Measurements from ENCODE around the gene MAGI2.
"Not testable (repeated sequence)": the region's sequence is repeated elsewhere in the genome, so short reads cannot be mapped to it uniquely, and the experiment has no call there.

Gene MAGI2

DNA sequence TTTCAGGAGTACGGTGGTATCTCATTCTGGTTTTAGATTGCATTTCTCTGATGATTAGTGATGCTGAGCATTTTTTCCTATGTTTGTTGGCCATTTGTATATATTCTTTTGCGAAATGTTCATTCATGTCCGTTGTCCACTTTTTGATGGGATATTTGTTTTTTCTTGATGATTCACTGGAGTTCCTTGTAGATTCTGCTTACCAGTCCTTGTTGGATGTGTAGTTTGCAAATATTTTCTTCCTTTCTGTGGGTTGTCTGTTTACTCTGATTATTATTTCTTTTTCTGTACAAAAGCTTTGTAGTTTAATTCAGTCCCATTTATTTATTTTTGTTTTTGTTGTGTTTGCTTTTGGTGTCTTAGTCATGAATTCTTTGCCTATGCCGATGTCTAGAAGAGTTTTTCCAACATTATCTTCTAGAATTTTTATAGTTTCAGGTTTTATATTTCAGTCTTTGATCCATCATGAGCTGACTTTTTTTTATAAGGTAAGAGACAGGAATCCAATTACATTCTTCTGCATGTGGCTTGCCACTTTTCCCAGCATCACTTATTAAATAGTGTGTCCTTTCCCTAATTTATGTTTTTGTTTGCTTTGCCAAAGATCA, 320.5 kb downstream of the MAGI2 start:
- no peak for DNase-seq

DNA sequence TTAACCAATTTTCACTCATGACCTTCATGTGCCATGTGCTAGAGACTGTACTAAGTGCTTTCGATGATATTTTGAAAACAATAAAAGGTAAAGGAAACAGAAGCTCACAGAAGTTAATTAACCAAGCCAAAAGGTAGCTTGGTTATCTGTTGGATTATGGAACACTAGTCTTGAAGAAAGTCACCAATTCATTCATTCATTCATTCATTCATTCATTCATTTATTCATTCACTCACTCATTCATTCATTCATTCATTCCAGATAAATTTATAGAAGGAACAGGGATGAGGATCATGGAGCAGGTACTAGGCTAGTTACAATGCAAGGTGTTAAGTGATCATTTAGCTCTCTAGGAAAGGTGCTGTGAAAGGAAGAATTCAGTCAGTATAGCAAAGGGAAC, 322.8 kb downstream of the MAGI2 start:
- DNase-seq, result no peak

DNA sequence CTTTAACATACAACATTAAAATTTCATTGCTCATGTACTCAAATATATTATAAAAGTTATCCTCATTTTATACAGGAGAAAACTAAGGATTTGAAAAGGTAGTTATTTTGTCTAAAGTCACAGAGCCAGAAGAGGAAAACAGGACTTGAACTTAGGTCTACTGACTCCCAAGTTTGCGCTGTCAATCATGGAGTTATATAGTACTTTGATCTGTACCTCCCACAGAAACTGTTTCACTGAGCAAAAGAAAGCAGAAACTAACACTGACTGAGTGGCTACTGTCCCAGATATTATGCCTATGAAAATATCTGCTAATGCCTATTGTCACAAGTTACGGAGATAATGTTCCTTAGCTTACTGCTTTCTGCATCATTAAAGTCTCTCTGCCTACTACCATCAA, 329.1 kb downstream of the MAGI2 start:
- DNase-seq, result no peak

DNA sequence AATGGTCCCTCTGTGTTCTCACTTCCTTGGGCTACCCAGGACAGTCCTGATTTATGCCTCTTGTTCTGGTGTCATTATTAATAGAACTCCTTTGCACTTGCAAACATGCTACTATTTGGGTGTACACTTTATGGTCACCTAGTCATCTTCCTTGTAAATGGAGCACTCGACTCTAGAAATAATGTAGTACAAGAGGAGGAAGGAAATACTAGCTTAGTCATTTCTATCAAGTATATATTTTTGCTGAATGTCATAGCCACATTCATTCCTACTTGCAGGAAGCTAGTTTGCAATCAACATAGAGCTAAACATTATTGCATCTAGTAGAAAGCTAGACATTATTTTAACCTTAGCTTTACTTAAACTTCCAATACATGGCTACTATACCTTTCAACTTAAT, 335.3 kb downstream of the MAGI2 start:
- DNase-seq, result no peak

DNA sequence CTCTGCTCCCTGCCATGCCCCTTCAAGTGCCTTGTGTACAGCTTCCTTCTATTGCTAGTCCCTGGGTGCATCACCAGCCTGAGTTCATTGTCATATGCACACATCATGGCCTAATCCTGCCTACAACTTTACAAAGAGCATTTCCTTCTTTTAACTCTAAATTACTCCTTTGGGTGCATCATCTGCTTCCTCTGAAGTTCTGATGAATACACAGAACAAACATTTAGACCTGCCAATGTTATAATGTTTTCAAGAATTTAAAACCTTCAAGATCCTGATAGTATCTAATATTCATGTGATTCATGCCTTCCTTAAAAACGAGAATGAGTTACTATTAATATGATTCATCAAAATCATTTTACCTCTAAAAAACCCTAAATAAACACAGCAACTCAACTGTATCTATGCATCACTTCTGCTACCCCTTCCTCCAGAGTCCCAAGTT, 357.1 kb downstream of the MAGI2 start:
- DNase-seq, result no peak

DNA sequence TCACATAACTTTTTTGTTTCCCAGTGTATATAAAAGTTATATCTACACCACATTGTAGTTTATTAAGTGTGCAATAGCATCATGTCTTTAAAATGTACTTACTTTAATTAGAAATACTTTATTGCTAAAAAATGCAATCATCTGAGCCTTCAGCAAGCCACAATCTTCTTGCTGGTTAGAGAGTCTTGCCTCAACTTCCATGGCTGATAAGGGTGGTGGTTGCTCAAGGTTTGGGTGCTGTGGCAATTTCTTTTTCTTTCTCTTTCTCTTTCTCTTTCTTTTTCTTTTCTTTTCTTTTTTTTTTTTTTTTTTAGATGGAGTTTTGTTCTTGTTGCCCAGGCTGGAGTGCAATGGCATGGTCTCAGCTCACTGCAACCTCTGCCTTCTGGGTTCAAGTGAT, 360.0 kb downstream of the MAGI2 start:
- no peak for DNase-seq

DNA sequence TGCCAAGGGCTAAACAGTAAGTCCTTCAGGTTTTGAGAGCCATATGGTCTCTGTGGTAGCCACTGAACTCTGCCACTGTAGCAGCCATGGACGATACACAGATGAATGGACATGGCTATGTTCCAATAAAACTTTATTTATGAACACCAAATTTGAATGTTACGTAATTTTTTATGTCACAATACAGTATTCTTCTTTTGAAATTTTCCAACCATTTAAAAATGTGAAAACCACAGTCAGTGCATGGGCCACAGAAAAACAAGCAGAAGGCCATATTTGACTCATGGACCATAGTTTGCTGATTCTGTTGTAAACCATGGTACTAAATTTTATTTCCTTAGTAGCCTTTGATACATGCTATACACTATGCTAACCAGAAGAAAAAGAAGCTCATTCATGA, 361.8 kb downstream of the MAGI2 start:
- no peak for DNase-seq

DNA sequence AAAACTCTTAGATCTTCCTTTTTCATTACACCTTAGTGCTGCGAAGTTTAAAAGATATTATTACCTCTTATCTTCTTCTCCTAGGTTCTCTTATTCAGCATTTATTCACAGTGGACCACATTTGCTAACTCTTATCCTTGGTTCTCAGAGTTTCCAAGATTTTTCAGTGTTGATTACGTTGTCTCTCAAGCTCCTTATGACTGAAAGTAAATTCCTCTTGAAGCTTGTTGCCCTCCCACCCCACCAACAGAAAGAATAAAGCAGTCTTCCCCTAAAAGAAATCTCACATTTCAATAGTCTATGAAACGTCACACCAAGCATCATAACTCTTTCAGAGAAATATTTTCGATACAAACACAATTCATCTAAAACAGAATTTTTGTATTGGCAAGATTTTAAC, 362.5 kb downstream of the MAGI2 start:
- no peak for DNase-seq

DNA sequence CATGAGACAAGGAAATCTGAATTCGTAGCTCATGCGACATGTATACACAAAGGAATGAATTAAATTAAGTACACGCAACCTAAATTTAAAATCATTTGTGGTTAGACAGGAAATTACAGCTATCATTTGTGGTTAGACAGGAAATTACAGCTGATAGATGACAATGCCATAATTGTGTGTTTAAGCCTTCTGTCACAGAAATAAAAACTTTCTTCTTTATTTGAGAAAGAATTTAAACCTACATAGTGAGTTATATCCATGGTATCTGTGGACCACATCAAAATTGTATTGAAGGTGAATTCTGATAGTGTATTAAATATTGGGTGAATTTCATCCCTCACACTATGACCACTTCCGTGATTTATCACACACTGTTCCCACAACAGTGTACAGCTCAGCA, 362.9 kb downstream of the MAGI2 start:
- no peak for DNase-seq

DNA sequence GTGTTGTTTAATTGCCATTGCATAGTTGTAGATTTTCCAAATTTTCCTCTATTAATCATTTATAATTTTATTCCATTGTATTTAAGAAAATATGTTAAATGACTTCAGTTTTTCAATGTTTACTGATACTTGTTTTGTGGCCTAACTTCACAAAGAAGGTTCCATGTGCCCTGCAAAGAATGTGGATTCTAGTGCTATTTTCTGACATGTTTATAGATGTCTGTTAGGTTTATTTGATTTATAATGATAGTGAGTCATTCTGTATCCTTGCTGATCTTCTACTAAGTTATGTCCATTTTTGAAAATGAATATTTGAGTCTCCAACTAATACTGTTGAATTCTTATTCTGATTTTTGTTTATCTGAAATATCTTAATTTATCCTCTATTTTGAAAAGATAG, 369.0 kb downstream of the MAGI2 start:
- DNase-seq, result no peak

DNA sequence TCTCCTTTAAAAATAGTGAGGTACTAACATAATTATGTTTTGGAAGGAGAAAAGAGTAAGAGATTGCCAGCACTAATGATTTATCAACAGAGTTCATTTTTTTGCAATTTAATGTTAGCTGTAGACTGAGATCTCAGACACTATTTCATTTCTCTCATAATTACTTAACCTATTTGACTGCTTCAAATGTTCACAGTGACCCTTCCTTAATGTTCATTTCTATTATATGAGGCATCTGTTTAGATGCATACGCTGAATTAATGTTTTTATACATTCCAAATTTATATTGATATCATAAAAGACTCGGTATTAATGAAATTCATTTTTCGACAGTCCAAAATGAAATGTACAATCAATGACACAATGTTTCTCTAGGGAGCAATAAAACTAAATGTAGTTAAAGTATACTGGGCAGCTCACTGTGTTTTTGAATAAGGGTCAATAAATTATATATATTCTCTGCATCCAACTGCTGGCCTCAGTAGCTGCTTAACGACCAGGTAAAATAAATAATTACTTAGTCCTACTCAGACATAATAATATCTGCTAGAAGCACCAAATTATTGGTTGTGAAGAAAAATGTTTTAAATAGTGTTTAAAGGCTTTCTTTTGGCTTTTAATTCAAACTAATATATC, 373.4 kb downstream of the MAGI2 start:
- DNase-seq, result no peak

DNA sequence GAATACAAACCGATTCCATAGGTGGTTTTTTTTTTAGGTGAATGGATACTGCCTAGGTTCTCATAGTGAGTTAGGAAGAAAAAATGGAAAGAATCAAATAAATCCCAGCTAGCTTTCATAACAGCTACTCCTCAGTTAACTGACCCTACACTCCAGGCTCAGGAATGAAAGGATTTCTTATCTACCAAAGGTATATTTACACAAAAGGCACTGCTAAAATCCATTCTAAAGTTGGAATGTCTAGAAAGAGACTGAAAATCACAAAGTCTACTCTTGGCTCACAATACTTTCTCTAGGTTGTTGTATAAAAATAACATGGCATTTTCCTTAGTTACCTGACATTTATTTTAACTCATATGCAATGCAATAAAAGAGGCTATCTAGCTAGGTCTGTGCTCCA, 375.2 kb downstream of the MAGI2 start:
- DNase-seq, result no peak

DNA sequence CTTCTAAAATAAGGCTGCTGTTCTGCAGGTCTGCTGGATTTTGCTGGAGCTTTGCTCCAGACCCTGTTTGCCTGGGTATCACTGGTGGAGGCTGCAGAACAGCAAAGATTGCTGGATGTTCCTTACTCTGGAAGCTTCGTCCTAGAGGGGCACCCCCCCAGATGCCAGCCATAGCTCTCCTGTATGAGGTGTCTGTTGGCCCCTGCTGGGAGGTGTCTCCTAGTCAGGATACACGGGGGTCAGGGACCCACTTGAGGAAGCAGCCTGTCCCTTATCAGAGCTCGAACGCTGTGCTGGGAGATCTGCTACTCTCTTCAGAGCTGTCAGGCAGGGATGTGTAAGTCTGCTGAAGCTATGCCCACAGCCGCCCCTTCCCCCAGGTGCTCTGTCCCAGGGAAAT, 382.3 kb downstream of the MAGI2 start:
- DNase-seq, result not testable (repeated sequence)

DNA sequence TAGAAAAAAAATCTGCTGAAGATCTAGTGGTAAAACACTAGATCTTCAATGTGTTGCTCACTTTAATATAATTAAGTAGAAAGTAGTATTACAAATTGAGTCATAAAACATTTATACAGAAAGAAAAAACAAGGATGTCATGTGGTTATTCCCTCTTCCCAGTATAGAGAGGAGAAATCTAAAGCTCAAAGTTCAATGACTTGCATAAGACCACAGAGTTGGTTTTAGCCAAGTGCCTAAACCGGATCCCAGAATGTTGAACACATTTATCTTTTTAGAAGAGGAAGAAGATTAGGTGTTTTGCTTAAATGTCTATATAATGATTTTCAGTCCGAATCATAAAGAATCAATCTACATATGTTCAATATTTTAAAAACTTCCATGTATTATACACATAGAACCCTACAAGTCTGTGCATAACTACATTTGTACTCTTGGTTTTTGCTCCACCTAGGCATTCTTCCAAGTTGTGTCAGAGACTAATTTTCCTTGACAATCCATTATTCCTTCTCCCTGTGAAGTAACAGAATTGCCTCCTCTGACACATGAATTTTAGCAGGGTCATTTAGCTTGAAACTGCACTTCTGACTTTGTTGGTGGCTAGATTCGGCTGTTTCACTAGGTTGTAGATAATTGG, 389.2 kb downstream of the MAGI2 start:
- DNase-seq, result no peak

DNA sequence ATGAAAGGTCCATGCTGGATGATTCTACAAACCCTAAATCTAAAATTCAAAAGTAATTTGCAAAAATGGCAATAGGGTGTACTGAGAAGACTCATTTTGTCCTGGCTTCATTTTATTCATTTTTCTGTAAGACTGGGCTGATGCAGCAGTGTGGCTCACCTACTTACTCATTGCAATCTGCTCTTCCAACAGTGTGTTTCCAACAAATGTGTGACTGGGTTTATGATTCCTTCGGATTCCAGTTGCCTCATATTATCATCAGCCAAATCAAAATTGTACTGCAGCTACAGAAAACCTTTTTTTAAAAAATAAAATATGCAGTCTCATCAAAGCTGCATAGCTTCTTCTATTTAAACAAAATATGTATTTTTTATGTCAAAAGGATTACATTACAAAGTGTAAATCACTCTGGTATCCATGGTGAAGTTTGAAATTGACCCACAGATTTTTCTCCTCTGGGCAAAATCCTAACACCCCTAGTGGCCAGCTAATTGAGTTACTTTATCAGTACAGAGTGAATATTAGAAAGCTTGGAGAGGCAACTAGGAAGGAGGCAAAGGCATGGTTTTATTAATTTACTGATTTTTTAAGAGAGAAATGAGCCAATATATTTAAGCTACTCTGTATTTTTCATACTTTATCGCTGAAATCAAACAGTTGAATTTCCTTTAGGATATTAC, 390.3 kb downstream of the MAGI2 start:
- no peak for DNase-seq

DNA sequence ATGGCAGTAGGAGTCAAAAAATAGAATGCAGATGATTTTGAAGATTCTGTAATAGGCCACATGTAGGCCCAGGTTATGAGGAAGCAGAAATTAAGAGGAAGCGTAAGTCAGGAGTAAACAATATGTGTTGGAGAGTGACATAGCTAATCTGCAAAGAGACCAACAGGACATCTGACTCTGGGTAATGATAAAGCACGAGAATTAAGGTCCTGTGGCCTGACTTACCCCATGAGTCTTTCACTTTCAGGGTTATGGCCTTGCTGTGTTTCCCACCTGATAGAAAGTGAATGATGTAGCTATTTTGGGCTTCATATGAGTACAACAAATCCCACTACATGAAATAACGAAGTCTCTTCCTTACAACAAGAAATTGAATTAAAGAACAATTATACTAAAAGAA, 393.0 kb downstream of the MAGI2 start:
- no peak for DNase-seq

DNA sequence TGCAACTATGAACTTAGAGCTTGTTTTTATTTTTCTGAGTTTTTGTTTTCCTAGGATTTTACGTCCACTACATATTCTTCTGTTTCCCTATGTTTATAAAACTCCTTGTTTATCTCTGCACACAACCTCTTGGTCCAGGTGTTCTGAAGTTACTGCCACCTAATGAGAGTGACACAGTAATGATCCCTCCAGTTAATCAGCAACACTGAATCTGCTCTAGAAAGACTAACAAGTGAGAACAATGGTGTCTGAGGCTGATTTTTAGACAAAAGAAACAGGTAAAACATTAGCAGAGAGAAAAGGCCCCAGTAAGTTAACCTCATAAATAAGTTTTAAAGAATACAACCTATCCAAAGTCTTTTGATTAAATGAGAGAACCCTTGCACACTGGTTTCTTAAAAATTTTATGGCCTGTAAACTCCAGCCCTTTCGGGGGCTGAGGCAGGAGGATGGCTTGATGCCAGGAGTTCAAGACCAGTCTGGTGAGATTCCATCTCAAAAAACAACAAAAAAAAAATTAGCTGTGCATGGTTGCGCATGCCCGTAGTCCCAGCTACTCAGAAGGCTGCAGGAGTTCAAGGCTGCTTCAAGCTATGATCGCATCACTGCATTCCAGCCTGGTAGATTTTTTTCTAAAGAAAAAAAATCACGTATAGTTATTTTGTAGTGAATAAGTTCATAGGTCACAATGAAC, 397.6 kb downstream of the MAGI2 start:
- no peak for DNase-seq

DNA sequence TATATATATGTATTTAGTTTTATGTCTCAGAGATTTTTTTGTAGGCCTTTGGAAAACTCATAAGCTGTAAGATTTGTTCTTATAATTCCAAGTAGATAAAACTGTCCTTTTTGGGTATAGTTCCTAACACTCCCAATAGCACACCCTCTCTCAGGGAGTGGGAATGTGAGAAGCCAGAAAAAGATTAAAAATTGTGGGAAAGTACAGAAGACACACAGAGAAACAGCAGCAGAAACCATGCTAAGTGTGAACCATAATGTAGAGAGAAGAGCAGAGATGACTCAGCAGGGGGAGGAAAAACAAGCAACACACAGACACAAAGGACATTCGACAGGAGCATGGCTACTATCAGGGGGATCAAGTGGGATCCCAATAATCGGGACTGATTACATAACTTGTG, 401.6 kb downstream of the MAGI2 start:
- DNase-seq, result no peak

DNA sequence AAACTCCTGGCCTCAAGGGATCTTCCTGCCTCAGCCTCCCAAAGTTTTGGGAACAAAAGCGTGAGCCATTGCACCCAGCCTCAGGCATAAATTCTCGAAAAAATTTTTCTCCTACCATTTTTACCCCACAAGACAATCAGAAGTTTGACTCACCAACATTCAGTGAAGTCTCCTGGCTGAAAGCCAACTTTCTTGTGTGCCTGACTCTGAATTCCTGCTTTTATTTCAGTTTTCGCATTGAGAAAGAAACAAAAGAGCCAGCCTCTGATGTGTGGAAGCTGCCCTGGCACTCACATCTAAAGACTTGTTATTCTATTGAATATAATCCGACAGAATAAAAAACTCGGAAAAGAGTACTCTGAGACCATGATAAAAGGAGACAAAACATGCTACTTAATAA, 402.9 kb downstream of the MAGI2 start:
- no peak for DNase-seq

DNA sequence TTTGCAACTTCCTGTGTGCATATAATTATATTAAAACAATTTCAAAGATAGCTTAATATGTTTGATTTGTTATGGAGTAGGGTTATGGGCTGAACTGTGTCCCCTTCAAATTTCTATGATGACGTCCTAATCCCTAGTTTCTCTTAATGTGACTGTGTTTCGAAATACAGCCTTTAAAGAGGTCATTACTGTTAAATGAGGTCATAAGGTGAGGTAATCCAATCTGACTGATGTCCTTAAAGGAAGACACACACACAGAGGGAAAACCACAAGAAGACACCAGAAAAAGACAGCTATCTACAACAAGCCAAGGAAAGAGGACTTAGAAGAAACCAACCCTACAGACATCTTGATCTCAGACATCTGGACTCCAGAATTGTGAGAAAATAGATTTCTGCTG, 407.4 kb downstream of the MAGI2 start:
- DNase-seq, result no peak

DNA sequence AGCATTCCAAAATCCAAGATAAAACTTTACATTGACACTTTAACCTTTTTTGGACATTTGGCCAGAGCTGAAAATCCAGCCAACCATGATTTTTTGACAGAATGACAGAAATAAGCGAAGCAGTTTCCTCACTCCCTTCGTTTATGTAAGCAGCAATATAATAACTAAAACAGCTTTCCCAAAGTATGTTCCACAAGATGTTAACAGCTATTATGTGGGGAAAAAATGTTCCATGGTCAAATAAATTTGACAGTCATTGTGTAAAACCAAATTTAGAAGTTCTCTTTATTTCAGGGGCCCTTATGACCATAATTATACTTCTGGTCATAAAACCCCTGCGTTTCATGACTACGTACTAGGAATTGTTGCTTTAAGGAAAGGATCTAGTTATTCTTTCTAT, 416.5 kb downstream of the MAGI2 start:
- no peak for DNase-seq

DNA sequence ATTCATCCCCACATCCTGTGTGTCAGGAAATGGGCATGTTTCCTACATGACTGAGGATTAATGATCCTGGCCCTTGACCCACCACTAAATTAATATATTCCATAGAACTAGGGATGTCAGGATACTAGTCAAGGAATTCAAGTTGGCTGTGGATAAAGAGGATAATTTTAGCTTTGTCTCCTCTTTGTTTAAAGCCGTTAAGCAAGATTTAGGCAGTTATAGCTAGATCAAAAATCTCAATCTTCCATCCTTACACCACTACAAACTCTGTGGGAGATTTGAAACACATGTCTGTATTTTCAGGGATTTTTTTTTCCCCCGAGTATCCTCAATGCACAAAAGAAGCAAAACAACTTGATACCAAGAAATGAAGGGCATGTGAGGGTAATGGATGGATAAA, 417.1 kb downstream of the MAGI2 start:
- no peak for DNase-seq

DNA sequence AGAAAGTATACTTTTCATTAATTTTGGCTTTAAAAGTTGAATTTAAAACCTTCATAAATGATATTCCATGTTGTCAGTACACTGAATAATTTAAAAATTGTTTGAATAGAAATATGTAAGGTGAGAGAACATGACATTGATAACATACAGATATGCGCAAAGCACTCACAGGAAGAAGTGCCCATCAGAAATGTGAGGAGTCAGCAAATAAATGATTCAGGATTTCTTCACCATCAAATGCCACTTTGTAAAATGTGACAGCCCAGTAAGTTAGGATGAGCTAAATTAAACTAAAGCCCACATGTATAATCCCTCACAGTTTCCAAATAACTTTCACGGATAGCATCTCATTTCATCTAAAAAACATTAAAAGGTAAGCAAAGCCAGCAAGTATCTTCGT, 417.6 kb downstream of the MAGI2 start:
- no peak for DNase-seq

DNA sequence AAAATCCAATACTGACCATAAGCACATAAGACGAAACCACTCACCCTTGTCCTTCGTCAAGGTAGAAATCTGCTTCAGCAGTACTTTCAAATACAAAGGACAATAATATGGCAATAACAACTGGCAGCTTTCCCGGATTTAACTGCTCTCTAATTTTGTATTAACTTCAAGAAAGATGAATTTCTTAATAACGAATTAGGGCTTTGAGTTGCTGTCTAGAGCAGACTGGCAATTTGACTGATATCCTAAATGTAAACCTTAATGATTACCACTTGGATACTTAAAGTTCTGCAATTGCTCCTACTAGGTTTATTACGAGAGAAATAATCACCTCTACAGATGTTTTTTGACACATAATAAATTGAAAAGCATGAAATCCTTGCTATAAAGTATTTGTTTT, 418.7 kb downstream of the MAGI2 start:
- DNase-seq, result no peak
